ENCODE data around the gene PSMB8.
"Not testable (repeated sequence)": the region's sequence is repeated elsewhere in the genome, so short reads cannot be mapped to it uniquely, and the experiment has no call there.

Gene PSMB8

GRCh38 chr6:32843979-32844838, at the start of gene PSMB8:
PSMB8 (minus strand) TSS chr6:32844047; CDS start chr6:32843996, 51 bp downstream.
- DNase-seq (ENCODE audit: low spot score), result peak; percentile 94

- no peak for DNase-seq (ENCODE audit: low spot score)
These were observed 47.0 kb upstream of the PSMB8 start for GRCh38 chr6:32890831-32891230.

GRCh38 chr6:32889533-32889932, 45.7 kb upstream of the PSMB8 start:
- DNase-seq (ENCODE audit: low spot score), result no peak

GRCh38 chr6:32888576-32888975, 44.7 kb upstream of the PSMB8 start:
- no peak for DNase-seq (ENCODE audit: low spot score)

- no peak for DNase-seq (ENCODE audit: low spot score)
These were observed 43.8 kb upstream of the PSMB8 start for GRCh38 chr6:32887616-32888015.

GRCh38 chr6:32886681-32887383, 43.0 kb upstream of the PSMB8 start:
- peak; percentile 57 for DNase-seq (ENCODE audit: low spot score)

- peak; percentile 67 for DNase-seq (ENCODE audit: low spot score)
These were observed 41.9 kb upstream of the PSMB8 start for GRCh38 chr6:32885698-32886286.

- peak; percentile 55 for DNase-seq (ENCODE audit: low spot score)
These were observed 39.9 kb upstream of the PSMB8 start for GRCh38 chr6:32883789-32884188.

GRCh38 chr6:32882879-32883250, 39.0 kb upstream of the PSMB8 start:
- DNase-seq (ENCODE audit: low spot score), result peak; percentile 24

GRCh38 chr6:32880962-32881361, 37.1 kb upstream of the PSMB8 start:
- DNase-seq (ENCODE audit: low spot score), result not testable (repeated sequence)

- no peak for DNase-seq (ENCODE audit: low spot score)
These were observed 35.8 kb upstream of the PSMB8 start for GRCh38 chr6:32879691-32880090.

GRCh38 chr6:32876603-32877002, 32.8 kb upstream of the PSMB8 start:
- DNase-seq (ENCODE audit: low spot score), result no peak

- DNase-seq (ENCODE audit: low spot score), result not testable (repeated sequence)
These were observed 30.1 kb upstream of the PSMB8 start for GRCh38 chr6:32873947-32874346.

- peak; percentile 61 for DNase-seq (ENCODE audit: low spot score)
These were observed 24.5 kb upstream of the PSMB8 start for GRCh38 chr6:32868257-32868788.

GRCh38 chr6:32867554-32868256, 23.9 kb upstream of the PSMB8 start:
- DNase-seq (ENCODE audit: low spot score), result no peak

- no peak for DNase-seq (ENCODE audit: low spot score)
These were observed 23.2 kb upstream of the PSMB8 start for GRCh38 chr6:32867022-32867477.

GRCh38 chr6:32865724-32866443, 22.0 kb upstream of the PSMB8 start:
- no peak for DNase-seq (ENCODE audit: low spot score)

GRCh38 chr6:32862725-32863124, 18.9 kb upstream of the PSMB8 start:
- DNase-seq (ENCODE audit: low spot score), result no peak

GRCh38 chr6:32860674-32861073, 16.8 kb upstream of the PSMB8 start:
- no peak for DNase-seq (ENCODE audit: low spot score)

- DNase-seq (ENCODE audit: low spot score), result no peak
These were observed 14.3 kb upstream of the PSMB8 start for GRCh38 chr6:32858194-32858593.
